ENCODE results near the gene ELFN2.

ELFN2 gene

DNA sequence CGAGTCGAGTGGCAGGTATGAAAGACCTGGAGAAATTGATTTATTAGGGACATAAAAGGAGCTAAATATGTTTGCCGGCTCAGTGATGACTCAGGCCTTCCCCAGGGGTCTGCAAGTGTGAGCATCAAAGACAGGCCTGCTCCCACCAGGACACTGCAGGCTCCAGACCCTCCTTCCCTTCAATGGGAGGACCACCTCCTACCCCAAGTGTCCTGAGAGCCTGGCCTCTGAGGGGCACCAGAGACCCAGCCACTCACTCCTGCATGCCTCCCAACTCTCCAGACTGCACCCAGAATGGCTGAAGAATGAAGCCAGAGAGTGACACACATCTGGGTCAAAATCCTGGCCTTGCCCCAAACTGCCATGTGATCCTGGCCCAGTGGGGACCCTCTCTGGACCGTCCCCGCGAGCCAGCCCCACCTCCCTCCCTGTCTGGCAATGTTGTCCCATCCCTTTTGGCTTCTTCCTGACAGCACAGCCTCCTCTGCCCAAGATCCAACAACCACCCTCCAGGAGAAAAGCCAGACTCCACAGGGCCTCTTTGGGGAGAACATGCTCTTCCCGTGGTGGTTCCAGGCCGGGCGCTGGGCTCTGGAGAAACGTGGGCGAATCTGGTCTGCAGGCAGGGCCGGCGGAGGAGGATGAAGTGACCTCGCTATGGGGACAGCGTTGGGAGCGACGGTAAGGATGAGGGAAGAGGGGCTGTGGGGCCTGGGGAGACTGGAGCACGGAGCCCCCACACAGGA, 108.7 kb downstream of the ELFN2 start:
- no peaks in the 10 kb centered on the region for H3K79me2 ChIP-seq (ENCODE audit: control insufficient read depth, insufficient read depth, low read length, poor library complexity)
- H3K9me3 ChIP-seq (ENCODE audit: insufficient read depth, low read depth, low read length): no peaks in the 10 kb centered on the region
- DNase-seq: no peak
- H3K27ac ChIP-seq (ENCODE audit: low read depth, low read length): no peak overlapping the region
- H4K8ac ChIP-seq (ENCODE audit: low read depth, low read length): no peak overlapping the region
- no peak overlapping the region for H2BK5ac ChIP-seq (ENCODE audit: low read depth, low read length, poor library complexity)
- H3K23ac ChIP-seq (ENCODE audit: low read length): no peak overlapping the region
- H2AK5ac ChIP-seq (ENCODE audit: low read length): no peak overlapping the region
- no peak overlapping the region for H2AFZ ChIP-seq (ENCODE audit: insufficient read depth, low read length, poor library complexity)
- no peak overlapping the region for H3K9ac ChIP-seq (ENCODE audit: low read length)
- no peak overlapping the region for H4K12ac ChIP-seq (ENCODE audit: low read depth, low read length)
- no peak overlapping the region for H3K4me2 ChIP-seq (ENCODE audit: low read length)
- no peak overlapping the region for H3K4me3 ChIP-seq (ENCODE audit: low read depth, low read length)
- H2BK120ac ChIP-seq (ENCODE audit: insufficient read depth, low read length, poor library complexity): no peak overlapping the region
- H3K18ac ChIP-seq (ENCODE audit: low read length): no peak overlapping the region
- H3K27me3 ChIP-seq (ENCODE audit: insufficient read depth, low read length): no peaks in the 10 kb centered on the region
- no peaks in the 10 kb centered on the region for H3K4me1 ChIP-seq (ENCODE audit: control insufficient read depth in 1 of 2, insufficient read depth in 2 of 2, low read length in 2 of 2)
- no CpG with 5 or more reads among the region's 18 CpGs for WGBS (ENCODE audit: extremely low coverage, insufficient coverage, insufficient read length)
- H4K91ac ChIP-seq (ENCODE audit: low read depth, low read length): no peak overlapping the region
- H3K4ac ChIP-seq (ENCODE audit: low read depth, low read length): no peak overlapping the region
- H2BK12ac ChIP-seq (ENCODE audit: low read length): no peak overlapping the region
- H3K14ac ChIP-seq (ENCODE audit: low read length): no peak overlapping the region
- no peaks in the 10 kb centered on the region for H3K79me1 ChIP-seq (ENCODE audit: low read length)
- H3K36me3 ChIP-seq (ENCODE audit: control insufficient read depth in 1 of 2, insufficient read depth in 2 of 2, low read length in 2 of 2): no peaks in the 10 kb centered on the region

All from trophoblast cell (in vitro differentiated cells and primary cell).